ENCODE data around the gene TMEM223.

DNA sequence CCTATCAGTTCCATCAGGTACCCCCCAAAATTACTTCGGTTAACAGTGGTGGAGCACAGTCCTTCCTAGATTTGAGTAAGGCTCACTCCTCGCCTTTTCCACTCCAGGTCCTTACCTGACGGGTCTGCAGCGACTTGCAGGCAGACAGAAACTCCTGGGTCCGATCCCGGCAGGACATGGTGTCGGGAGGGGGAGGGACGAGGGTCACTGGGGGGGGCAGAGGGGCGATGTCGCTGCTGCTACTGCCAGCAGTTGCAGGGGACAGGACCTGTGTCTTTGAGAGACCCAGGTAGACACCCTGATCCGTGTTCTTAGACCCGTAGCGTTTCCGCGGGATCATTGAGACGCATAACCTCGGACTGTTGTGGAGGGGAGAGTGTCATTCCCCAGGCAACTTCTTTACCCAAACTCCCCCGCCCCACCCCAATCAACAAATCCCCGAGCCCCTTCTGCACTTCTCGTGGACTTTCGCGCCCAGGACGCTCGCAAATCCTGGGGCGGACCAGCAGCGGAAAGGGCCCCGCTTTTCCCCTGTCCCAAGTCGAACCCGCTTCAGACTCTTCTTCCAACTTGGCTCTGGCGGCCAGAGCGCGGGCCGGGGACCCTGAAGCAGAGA lies 39.2 kb upstream of the TMEM223 start:
- TF ChIP-seq, protein P1, sequence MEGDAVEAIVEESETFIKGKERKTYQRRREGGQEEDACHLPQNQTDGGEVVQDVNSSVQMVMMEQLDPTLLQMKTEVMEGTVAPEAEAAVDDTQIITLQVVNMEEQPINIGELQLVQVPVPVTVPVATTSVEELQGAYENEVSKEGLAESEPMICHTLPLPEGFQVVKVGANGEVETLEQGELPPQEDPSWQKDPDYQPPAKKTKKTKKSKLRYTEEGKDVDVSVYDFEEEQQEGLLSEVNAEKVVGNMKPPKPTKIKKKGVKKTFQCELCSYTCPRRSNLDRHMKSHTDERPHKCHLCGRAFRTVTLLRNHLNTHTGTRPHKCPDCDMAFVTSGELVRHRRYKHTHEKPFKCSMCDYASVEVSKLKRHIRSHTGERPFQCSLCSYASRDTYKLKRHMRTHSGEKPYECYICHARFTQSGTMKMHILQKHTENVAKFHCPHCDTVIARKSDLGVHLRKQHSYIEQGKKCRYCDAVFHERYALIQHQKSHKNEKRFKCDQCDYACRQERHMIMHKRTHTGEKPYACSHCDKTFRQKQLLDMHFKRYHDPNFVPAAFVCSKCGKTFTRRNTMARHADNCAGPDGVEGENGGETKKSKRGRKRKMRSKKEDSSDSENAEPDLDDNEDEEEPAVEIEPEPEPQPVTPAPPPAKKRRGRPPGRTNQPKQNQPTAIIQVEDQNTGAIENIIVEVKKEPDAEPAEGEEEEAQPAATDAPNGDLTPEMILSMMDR (IDR thresholded peaks at IDR 0.05), result peak in 1 of 6 experiments; percentile 24
- TF ChIP-seq POLR2A (IDR thresholded peaks at IDR 0.05), result peak in 1 of 2 donors; percentile 65

Data from adrenal gland (tissue), 5 donors.